ENCODE data around the gene SPATA4.
A peak's percentile ranks its signal among the peaks of the same experiment; 100 is the strongest.

GRCh38 chr4:176150356-176150682, 45.1 kb downstream of the SPATA4 start:
- TF ChIP-seq CTCF (conservative IDR thresholded peaks at IDR 0.05; ENCODE audit: low read length), result peak; percentile 39
- no peak for TF ChIP-seq EZH2phosphoT487 (IDR thresholded peaks at IDR 0.05; ENCODE audit: borderline replicate concordance)
